Activated CD4-positive, alpha-beta T cell treated with anti-CD3 and anti-CD28 coated beads for 1 hour (primary cell): ENCODE results near the gene PDZD2.
"Not testable (repeated sequence)": the region's sequence is repeated elsewhere in the genome, so short reads cannot be mapped to it uniquely, and the experiment has no call there.

Experiments
- DNase-seq: peaks from one replicate; pipeline ENCODE4 v3.0.0-alpha.2; 2020

Gene PDZD2

DNA sequence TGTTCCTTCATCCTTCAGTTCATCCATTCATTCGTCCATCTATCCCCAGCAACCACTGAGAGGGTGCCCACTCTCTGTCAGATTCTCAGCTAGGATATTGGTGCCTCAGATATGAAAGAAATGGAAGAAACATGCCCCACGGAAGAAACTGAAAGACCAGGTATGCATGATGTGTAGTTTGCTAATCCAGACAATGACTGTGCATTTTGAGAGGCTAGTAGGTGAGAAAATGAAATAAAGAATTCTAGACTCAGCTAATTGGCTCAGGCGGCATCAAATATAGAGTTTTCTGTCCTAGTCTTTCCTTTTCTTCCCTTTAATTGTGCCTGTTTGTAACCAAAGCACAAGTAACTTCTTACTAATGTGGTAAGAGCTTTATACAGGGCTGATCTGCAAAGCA lies 104.7 kb downstream of the PDZD2 start:
- no peak for DNase-seq

DNA sequence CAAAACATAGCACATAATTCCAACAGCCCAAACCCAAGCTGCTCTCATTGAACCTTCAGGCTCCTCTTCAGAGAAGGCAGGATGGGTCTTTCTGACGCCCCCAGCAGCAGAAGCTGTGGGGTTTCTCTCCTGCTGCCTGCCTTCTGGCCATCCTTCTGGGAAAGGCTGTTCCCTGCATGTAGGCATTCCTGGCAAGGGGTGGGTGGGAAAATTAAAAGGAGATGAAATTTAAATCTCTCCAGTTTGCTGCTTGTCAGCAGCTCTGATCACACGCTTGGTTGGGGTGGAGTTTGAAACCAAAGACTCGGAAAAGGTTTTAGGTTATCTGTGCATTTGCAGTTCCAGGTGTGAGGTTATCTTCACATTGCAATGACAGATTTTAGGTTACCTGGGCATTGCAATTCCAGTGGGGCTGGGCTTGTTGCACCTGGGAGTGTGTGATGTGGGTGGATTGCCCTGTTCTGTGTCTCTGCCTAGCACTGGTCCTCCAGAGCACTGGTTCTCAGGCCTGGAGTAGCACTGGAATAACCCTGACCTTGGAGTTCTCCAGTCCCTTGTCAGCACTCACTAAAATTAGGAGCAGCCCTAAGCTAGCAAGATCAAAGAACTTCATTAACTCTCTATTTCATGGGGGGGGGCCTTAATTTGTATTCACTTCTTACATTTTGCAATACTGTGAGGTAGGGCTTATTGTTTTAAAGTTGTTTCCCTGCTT lies 109.7 kb downstream of the PDZD2 start:
- DNase-seq = no peak

DNA sequence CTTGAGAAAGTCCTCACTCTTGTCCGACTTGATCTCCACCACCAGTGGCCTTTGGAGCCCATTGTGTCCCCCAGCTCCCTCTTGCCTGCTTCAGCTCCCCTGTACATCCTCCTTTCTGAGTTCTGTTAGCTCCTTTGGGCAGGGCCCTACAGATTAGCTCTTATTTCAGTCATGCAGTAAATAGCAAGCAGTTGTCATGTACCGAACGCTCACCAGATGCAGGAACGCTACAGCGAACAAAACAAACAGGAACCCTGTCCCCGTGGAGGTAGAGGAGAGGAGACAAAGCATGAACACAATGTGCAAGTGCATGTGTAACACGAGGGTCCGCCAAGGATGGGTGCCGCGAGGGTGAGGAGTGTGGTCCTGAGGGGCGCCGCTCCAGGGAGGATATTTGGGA lies 111.3 kb downstream of the PDZD2 start:
- DNase-seq = no peak

DNA sequence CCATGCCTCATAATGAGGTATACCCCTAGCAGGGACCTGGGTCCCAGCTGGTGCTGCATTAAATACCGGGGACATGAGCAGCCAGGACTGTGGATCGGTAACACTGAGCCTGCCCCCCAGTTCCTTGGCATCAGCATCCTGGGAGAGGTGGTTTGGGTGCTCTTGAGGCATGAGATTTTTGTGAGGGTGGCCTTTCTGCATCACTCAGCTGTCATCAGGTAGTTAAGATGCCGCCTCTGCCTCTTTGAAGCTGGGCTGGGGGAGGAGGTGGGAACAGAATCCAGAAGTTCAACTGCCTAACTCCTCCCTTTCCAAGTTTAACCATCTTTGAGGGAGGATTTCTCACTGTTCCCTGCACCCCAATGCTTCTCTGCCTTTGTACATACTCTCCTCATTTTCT lies 112.7 kb downstream of the PDZD2 start:
- no peak for DNase-seq

DNA sequence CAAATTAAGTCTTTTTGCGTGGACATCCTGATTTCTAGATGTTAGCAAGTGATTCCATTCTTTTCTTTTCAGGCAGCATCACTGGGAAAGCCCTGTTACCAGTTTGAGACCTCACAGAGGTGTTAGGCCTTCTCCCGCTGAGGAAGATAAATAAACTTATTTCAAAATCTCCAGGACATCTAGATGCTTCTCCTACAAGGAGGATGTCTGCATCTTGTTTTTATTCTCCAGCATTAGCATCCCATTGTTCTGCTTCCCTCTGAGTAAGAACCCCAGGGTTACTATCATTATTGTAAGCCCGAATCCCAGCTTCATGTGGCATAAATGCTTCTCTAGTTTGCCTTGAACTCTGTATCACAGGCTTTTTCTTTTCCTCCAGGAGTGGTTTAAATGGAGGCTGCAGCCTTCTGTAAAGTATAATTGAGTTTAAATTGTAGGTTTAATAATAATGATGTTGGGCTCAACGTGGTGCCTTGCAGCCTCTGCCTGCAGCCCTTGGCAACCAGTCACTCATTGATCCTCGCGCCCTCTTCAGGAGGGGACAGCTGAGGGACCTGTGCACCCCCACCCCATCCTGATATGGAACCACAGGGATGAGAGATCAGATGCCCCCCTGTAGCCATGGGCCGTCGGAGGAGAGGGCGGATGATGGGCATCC lies 114.9 kb downstream of the PDZD2 start:
- DNase-seq = no peak

DNA sequence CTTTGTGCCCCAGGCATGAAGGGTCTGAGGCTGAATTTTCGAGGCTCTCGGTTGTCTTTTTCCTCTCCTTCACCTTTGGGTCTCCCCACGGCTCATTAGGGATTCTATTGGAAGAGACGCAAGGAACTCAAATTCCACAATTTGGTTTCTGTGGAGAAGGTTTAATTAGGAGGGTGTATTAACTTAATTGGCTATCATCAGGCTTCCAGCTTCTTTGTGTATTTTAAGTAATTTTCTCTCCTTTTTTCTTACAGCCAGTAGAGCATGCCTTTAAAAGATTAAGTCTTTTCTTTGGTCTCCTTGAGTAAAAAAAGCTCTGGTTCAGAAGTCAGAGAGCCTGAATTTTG lies 115.4 kb downstream of the PDZD2 start:
- no peak for DNase-seq

DNA sequence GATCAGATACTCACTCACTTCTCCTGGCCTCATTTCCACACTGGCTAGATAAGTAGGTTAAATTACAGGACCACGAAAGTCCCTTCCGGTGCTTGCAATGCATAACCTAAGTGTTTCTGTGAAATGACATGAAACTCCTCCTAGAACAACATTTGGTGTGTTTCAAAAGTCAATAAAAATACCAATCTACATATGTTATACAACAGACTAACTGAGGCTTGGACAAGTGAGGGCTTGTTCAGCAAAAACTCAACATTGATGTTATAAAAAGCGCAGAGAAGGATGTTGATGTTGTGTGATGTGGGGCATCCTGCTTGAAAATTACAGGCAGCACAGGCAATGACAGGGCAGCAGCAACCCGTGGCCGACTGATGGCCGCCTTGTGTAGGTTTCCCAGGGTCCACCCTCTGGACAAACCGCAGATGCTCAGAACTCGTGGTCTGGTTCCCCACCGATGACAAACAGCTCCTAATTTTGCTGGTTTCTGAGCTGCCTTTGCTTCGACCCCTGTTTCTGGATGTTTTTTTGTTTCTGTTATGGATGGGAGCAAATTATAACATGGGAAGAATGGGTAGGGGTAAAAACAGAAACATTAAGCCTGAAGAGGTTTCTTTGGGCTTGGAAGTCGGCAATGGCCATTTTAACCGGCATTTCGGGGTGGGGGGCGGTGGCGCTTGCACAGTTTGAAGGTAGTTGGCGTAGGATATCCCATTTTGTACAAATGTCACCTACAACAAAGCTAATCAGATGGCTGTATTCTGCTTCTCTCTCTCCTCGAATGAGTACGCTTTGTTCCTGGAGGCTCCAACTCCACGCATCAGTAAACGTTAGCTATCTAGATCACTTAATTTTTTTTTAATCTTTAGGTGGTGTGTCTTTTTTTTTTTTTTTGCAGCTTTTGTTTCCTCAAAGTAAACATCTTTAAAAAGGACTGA lies 116.1 kb downstream of the PDZD2 start:
- no peak for DNase-seq

DNA sequence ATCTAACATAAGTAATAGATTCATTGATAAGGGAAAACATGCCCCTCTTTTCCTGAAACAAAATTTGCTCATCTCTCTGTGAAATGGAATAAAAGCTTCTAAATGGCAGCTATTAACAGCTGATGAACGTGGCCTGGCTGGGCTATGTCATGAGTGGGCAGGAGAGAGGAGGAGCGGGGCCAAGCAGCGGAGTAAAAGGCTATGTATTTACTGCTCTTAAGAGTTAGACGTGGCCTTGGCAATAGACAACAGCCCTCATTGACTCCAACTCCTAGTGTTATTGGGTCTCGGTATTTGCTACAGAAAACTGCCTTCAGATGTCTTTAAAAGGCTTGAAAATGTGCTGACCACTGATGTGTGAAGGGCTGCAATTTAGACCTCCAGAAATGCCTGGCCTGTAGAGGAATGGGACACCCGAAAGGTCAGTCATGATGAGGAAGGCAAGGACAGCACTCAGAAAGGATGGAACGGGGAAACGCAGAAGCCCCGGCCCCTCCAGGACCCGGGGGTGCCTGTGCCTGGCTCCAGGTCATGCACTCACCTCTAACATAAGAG lies 116.8 kb downstream of the PDZD2 start:
- DNase-seq = no peak

DNA sequence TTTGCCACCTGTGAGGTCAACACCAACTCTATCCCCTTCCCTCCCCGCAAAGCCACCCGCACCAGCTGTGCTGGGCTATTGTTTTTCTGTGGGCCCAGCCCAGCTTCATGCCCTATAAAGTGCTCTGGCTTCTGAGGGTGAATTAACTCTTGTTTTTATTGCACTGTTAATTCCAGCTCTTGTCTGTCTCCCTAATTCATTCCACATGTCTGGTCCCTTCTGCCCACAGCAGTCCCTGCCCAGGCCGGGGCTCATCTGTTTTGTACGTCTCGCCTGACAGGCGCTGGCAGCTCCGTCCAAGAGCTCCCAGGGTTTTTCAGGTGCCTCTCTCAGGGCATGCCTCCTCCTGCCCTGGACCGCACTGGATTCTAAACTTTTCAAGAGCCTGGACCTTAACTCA lies 118.9 kb downstream of the PDZD2 start:
- DNase-seq = no peak

DNA sequence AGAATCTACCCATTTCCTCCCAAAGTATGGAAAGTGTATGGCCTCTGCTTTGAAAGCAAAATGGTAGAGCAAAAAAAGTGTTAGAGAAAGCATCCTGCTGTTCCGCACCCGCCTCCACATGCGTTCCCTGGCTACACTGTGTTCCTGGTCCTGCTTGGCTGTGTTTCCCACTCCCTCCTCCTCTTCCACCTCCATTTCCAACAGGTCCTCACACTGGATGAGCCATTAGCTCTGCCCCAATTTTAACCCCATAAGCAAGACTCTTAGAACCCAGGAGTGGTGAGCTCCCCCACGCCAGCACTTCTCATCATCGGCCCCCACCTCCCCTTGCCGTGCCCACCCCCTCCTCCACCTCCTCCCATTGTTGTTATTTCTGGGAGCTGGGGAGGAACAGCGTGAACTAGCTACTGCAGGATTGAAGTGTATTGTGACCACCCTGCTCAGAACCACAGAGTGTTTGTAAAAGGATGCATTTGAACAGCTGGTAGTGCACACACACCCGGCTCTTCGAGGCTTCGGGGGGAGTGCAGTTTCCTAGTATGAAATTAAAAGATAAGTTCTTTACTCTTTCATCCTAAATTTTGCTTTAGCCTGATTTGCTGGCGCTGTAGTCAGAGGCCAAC lies 120.0 kb downstream of the PDZD2 start:
- no peak for DNase-seq

DNA sequence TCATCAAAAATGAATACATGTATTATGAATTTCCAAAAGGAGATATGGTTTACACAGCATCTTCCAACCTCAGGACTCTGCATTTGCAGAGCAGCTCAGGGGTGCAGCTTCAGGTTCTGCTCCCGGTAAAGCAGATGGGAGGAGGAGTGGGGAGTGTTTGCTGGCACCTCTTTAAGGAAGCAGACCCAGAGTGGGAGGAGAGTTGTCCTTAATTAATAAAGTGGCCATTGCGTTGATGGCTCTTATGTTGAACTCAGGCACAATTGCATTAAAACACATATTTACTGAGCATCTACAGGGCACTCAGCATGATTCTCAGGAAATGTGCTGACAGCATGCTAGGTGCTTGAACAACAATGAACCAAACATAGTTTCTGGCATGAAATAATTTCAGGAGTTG lies 121.0 kb downstream of the PDZD2 start:
- no peak for DNase-seq

DNA sequence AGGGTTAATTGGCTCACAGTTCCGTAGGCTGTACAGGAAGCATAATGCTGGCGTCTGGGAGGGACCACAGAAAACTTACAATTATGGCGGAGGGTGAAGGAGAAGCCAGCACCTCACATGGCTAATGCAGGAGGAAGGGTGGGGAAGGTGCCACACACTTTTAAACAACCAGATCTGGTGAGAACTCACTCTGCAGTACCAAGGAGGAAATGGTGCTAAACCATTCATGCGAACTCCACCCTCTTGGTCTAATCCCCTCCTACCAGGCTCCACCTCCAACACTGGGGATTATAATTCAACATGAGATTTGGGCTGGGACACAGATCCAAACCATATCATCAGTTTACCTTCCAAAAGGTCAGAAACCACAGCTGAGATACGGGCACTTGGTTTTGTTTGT lies 122.9 kb downstream of the PDZD2 start:
- no peak for DNase-seq

DNA sequence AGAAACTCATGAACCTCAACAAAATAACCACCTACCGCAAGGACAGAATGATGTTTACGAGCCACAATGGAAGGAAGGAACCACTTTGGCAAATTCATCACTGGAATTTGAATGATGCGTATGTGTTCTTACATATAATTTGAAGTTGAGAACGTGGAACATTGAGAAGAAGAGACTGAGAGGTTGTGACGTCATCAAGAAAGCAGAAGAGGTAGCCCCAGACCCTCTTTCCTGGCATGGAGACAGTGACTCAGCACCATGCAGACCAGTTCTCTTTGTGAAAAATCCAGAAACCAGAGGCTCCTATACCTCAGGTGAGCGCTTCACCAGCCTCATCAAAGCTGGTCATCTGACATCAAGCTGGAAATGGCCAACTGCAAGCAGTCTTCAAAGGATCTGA lies 124.5 kb downstream of the PDZD2 start:
- no peak for DNase-seq

DNA sequence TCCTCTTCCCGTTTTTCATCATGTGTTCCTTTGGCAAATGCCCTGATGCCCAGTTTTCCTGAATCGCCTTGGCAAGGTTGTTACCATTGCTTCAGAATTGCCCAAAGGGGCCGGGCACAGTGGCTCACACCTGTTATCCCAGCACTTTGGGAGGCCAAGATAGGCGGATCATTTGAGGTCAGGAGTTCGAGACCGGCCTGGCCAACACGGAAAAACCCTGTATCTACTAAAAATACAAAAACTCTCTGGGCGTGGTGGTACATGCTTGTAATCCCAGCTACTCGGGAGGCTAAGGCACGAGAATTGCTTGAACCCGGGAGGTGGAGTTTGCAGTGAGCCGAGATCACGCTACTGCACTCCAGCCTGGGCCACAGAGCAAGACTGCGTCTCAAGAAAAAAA lies 125.8 kb downstream of the PDZD2 start:
- DNase-seq = not testable (repeated sequence)

DNA sequence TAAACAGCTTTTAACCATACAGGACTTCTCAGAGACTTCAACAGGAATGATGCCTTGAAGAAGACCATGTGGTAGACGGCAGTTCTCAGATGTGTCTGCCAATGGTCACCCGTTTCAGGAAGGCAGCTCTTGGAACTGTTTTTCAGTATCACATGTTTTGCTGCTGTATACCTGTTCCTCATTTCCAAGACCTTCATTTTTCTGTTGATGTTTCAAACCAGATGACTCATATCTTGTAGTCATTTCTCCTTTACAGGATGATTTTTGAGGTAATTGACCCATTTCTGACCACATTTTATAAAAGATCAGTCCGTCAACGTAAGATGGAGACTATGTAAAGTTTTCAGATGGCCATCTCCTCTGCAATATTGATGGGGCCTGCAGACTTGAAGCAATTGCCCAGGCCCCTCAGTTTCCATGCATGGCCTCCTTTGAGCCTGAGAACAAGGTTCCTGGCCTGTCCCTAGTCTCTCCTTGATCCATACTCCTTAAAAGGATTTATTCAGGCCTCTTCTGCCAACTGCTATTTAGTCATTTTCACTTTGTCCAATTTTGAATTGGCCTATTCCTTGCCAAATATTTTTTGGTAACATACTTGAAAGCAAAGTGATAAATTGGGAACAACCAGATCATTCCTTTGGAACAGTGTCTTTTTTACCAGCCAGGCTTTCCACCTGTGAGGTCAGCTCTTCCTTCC lies 128.6 kb downstream of the PDZD2 start:
- DNase-seq = no peak

DNA sequence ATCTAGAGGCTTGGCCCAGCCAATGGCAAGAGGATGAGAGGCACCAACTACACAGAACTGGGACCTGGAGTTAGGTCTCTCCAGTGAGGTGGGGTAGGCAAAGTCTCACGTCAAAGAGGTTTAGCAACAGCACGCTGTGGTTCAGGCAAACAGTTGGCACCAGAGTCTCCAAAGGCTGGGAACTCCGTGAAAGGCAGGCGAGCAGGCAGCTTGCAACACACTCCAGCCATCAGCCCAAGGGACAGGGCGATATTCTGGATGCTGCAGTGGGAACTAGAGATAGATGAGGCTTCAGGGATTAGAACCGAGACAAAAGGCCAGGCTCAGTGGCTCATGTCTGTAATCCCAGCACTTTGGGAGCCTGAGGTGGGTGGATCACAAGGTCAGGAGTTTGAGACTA lies 129.1 kb downstream of the PDZD2 start:
- no peak for DNase-seq

DNA sequence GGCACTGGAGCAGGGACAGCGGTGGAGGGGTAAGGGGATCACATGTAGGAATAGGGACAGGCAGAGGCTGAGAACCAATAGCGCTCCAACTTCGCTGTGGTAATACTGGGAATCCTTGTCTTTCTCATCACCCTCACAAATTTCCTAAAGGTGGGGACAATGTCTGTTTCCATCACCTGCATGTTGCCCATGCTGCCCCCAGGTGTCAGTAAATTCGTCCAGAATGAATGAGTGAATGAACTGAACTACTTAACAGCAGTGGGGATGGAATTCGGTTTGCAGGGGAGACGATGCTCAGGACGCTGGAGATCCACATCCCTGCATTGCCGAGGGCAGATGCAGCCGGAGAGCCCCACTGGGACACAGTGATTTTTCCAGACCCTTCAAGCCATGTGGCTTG lies 129.9 kb downstream of the PDZD2 start:
- DNase-seq = no peak

DNA sequence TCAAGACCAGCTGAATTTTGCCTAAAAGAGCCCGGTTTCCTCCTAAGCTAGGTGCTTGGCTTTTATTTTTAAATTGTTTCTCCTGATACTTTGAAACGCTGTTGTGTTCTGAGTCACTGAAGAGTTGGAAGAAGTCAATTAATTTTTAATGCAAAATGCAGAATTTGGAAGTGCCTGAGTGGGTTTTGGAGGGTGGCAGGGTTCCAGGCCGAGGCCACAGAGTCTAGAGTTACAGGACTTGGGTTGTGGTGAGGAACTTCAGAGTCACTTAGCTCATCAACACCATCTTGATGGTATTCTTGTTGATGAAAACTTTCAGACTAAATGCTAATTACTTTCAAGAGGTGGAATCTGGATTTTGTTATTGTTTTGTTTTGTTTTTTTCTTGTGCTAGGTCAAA lies 130.6 kb downstream of the PDZD2 start:
- DNase-seq = no peak

DNA sequence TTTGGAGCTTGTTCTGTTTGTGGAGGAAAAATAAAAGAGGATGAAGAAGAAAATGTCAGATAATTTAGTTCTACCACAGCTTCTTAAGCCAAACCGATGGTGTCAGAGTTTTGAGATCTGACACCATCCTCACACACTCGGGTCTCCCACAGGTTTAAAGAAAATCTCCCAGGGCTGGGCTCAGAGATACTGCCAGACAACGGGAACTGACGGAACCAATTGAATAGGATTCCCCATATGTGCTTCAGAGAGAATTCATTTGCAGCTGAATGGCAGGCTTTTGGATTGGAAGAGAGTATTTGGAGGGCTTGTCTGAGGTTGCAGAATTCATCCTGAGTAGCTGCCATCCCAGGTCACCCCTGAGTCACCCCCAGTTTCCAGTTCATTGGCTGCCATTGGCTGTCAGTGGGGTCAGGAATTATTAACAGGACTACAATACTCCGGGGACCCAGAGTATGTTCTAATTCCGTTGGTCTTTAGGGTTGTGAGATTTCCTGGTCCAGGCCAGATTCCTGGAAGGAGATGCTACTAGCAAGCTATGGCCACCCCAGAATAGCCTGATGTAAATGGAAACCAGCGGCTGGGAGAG lies 131.3 kb downstream of the PDZD2 start:
- DNase-seq = no peak

DNA sequence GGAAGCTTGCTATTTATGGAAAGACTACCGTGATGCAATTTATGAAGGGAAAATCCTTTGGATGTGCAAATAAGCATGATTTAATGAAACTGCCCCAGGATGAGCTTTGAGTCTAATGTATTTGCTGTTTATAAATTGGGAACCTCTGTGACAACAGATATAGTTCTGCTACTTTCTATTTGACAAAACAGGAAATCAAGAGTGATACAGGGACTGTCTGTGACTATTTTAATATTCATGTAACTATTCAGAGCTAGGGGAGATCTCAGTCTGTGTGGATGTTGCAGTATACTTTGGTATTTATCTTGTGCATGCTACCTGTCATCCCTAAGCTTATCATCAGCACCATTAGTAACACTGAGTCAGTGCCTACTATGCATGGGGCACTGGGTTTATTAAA lies 132.1 kb downstream of the PDZD2 start:
- no peak for DNase-seq

DNA sequence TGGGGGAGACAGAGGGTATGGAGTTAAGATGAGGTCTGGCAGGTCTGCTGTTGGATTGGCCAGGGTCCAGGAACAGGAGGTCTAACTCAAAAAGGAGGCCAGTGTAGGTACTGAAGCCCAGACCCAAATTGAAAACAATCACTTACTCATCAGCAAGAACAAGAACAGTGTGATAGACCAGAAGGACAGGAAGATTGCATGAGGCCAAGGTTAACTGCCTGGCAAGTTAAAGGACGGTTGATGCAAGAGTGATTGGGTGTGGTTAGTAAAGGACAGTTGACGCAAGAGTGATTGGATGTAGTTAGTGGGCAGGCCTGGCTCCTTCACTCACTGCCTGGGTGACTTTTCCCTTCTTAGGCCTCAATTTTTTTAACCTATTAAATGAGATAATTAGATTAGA lies 132.6 kb downstream of the PDZD2 start:
- DNase-seq = no peak

DNA sequence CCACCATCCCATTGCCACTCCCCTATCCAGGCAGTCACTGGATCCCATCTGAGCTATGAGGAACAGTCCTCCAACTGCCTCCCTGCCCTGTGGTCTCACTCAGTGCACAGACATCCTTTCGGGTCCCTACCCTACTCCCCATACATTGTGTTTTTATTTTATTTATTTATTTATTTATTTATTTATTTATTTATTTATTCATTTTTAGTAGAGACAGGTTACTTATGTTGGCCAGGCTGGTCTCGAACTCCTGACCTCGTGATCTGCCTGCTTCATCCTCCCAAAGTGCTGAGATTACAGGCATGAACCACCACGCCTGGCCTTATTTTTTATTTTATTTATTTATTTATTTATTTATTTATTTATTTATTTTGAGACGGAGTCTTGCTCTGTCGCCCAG lies 137.4 kb downstream of the PDZD2 start:
- not testable (repeated sequence) for DNase-seq
